HepG2 (cell line): ENCODE measurements around the gene RNPEPL1. TPM values are rescaled to one million over a fixed set of nuclear protein-coding genes. Genes with fewer than 3 reads are reported as not detected.

Experiments used
- BORCS8-MEF2B ChIP-seq: sonication (generic); formaldehyde crosslinking; IDR thresholded peaks from 2 replicates; pipeline ENCODE4 v1.8.0; 2022; ENCODE audit warnings: mild to moderate bottlenecking, missing genetic modification reagents
- DR1 ChIP-seq: sonication (generic); formaldehyde crosslinking; IDR thresholded peaks from 2 replicates; pipeline ENCODE4 v1.8.0; 2021; ENCODE audit warnings: mild to moderate bottlenecking, missing genetic modification reagents, inconsistent platforms
- FOSL1 ChIP-seq: sonication (generic); formaldehyde crosslinking; IDR thresholded peaks from 2 replicates; pipeline ENCODE4 v1.9.0; 2021; ENCODE audit warnings: missing genetic modification reagents, borderline replicate concordance
- NFKB2 ChIP-seq: sonication (generic); formaldehyde crosslinking; IDR thresholded peaks from 2 replicates; pipeline ENCODE4 v1.4.0; 2020; ENCODE audit warnings: missing genetic modification reagents, borderline replicate concordance
- NFKBIZ ChIP-seq: IDR thresholded peaks from 2 replicates; pipeline ENCODE4 v1.6.1; 2018; ENCODE audit warnings: missing genetic modification reagents, missing compliant biosample characterization
- REL ChIP-seq: sonication (generic); formaldehyde crosslinking; conservative IDR thresholded peaks from 2 replicates; pipeline ENCODE4 v1.8.0; 2022; ENCODE audit warnings: mild to moderate bottlenecking, missing genetic modification reagents, moderate library complexity
- UBTF ChIP-seq: sonication (generic); formaldehyde crosslinking; IDR thresholded peaks from 2 replicates; pipeline ENCODE4 v1.4.0; 2020; ENCODE audit warnings: mild to moderate bottlenecking, missing genetic modification reagents
- ZBTB7A ChIP-seq: sonication (generic); formaldehyde crosslinking; IDR thresholded peaks from 2 replicates; pipeline ENCODE4 v1.8.0; 2022; ENCODE audit warnings: mild to moderate bottlenecking, missing genetic modification reagents
- ZFY ChIP-seq: sonication (generic); formaldehyde crosslinking; IDR thresholded peaks from 2 replicates; pipeline ENCODE4 v1.4.0; 2020; ENCODE audit warnings: missing genetic modification reagents
- ZNF274 ChIP-seq: sonication (generic); formaldehyde crosslinking; IDR thresholded peaks from 2 replicates; pipeline ENCODE4 v1.5.1; 2020; ENCODE audit warnings: mild to moderate bottlenecking, missing genetic modification reagents
- ZNF768 ChIP-seq: sonication (generic); formaldehyde crosslinking; IDR thresholded peaks from 2 replicates; pipeline ENCODE4 v1.4.0; 2020; ENCODE audit warnings: missing genetic modification reagents
- ZNF780A ChIP-seq: sonication (generic); formaldehyde crosslinking; IDR thresholded peaks from 2 replicates; pipeline ENCODE4 v1.8.0; 2022; ENCODE audit warnings: mild to moderate bottlenecking, missing genetic modification reagents, moderate library complexity
- ZNF792 ChIP-seq: IDR thresholded peaks from 2 replicates; pipeline ENCODE4 v1.6.1; 2016
- polyA plus RNA-seq, 8 experiments: library from polyadenylated mRNA; depleted of rRNA in 3 of 8; stranded (reverse) in 7 of 8; unstranded in 1 of 8; fragments of >200 nt; fragmentation: Illumina TruSeq in 4 of 8; extraction: Trizol in 4 of 8; gene quantifications; 2 replicates each; pipeline versions ENCODE4 v1.2.1 to v1.2.3, GENCODE V29; 2011 to 2016; ENCODE audit warnings: low read depth in 4 of 8, missing spikeins in 1 of 8, mixed read lengths in 1 of 8; ENCODE audit not compliant: insufficient read depth in 1 of 8
- total RNA-seq, 5 experiments: library from RNA; depleted of rRNA; stranded (reverse); fragments of >200 nt; fragmentation: Illumina TruSeq; extraction: Trizol; gene quantifications; 2 replicates each; pipeline ENCODE4 v1.2.3, GENCODE V29; 2016; ENCODE audit warnings: low read depth in 1 of 5
- TF ChIP-seq, protein P1 (sequence below), 2 experiments: sonication (generic) in 1 of 2; formaldehyde crosslinking in 1 of 2; IDR thresholded peaks; 2 replicates each; pipeline versions ENCODE4 v1.4.0 to v1.6.1; 2018 to 2020; ENCODE audit warnings: missing genetic modification reagents in 2 of 2, borderline replicate concordance in 1 of 2, low read depth in 1 of 2, mild to moderate bottlenecking in 1 of 2, missing biosample characterization in 1 of 2
- TF ChIP-seq, protein P2 (sequence below): sonication (generic); formaldehyde crosslinking; IDR thresholded peaks from 2 replicates; pipeline ENCODE4 v1.4.0; 2020; ENCODE audit warnings: missing genetic modification reagents
- TF ChIP-seq, protein P3 (sequence below): sonication (generic); formaldehyde crosslinking; IDR thresholded peaks from 2 replicates; pipeline ENCODE4 v1.8.1; 2023; ENCODE audit warnings: missing genetic modification reagents, inconsistent platforms, borderline replicate concordance

The RNPEPL1 gene
- total and polyA plus RNA-seq, 2 of the 13 experiments (the other 11 are each of a cell fraction or from before 2014, with no cell fraction given), result 13.0 to 18.0 TPM

GRCh38 chr2:240604939-240605716 lies 36.8 kb downstream of the RNPEPL1 start (continued):
- TF ChIP-seq, protein P1, sequence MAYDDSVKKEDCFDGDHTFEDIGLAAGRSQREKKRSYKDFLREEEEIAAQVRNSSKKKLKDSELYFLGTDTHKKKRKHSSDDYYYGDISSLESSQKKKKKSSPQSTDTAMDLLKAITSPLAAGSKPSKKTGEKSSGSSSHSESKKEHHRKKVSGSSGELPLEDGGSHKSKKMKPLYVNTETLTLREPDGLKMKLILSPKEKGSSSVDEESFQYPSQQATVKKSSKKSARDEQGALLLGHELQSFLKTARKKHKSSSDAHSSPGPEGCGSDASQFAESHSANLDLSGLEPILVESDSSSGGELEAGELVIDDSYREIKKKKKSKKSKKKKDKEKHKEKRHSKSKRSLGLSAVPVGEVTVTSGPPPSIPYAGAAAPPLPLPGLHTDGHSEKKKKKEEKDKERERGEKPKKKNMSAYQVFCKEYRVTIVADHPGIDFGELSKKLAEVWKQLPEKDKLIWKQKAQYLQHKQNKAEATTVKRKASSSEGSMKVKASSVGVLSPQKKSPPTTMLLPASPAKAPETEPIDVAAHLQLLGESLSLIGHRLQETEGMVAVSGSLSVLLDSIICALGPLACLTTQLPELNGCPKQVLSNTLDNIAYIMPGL (CRISPR knock-in tag; IDR thresholded peaks at IDR 0.05; ENCODE audit: borderline replicate concordance in 1 of 2, low read depth in 1 of 2), result peak; percentile 55 to 82; a peak in 2 of 4 replicates
- TF ChIP-seq, protein P2, sequence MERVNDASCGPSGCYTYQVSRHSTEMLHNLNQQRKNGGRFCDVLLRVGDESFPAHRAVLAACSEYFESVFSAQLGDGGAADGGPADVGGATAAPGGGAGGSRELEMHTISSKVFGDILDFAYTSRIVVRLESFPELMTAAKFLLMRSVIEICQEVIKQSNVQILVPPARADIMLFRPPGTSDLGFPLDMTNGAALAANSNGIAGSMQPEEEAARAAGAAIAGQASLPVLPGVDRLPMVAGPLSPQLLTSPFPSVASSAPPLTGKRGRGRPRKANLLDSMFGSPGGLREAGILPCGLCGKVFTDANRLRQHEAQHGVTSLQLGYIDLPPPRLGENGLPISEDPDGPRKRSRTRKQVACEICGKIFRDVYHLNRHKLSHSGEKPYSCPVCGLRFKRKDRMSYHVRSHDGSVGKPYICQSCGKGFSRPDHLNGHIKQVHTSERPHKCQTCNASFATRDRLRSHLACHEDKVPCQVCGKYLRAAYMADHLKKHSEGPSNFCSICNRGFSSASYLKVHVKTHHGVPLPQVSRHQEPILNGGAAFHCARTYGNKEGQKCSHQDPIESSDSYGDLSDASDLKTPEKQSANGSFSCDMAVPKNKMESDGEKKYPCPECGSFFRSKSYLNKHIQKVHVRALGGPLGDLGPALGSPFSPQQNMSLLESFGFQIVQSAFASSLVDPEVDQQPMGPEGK (CRISPR knock-in tag), result peak; percentile 68
- TF ChIP-seq BORCS8-MEF2B (CRISPR knock-in tag) (peak; percentile 49; the same call in 1 of the 2 replicates), ZBTB7A (CRISPR knock-in tag) (peak; percentile 73; the same call in 1 of the 2 replicates), NFKB2 (CRISPR knock-in tag) (peak; percentile 34), ZNF274 (CRISPR knock-in tag) (no peak), ZFY (CRISPR knock-in tag) (peak; percentile 58), ZNF780A (CRISPR knock-in tag) (0 out of 2 replicates have a peak, but pooled peaks have one; percentile 49), REL (CRISPR knock-in tag) (peak; percentile 59), NFKBIZ (CRISPR knock-in tag) (peak; percentile 56; the same call in 1 of the 2 replicates), ZNF768 (CRISPR knock-in tag) (peak; percentile 47; the same call in 1 of the 2 replicates), DR1 (CRISPR knock-in tag) (0 out of 2 replicates have a peak, but pooled peaks have one; percentile 44), FOSL1 (no peak), ZNF792 (CRISPR knock-in tag) (no peak), UBTF (CRISPR knock-in tag) (peak; percentile 62)
- TF ChIP-seq, protein P3, sequence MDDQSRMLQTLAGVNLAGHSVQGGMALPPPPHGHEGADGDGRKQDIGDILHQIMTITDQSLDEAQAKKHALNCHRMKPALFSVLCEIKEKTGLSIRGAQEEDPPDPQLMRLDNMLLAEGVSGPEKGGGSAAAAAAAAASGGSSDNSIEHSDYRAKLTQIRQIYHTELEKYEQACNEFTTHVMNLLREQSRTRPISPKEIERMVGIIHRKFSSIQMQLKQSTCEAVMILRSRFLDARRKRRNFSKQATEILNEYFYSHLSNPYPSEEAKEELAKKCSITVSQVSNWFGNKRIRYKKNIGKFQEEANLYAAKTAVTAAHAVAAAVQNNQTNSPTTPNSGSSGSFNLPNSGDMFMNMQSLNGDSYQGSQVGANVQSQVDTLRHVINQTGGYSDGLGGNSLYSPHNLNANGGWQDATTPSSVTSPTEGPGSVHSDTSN (CRISPR knock-in tag), result no peak
